HepG2 (cell line): ENCODE results near the gene ATP8A2. TPM values are rescaled to one million over a fixed set of nuclear protein-coding genes. Genes with fewer than 3 reads are reported as not detected.

ENCODE experiments used
- ATAC-seq: fragments of 200-7000 bp; cut with Tn5 transposase; 3 replicates; pipeline ENCODE4 v1.9.1; 2020; ENCODE audit warnings: mild to moderate bottlenecking, moderate library complexity
- BruUV-seq: library from RNA; stranded (reverse); fragments of 400-500 nt; replicated peaks from 2 replicates; lab custom pipeline; 2021; lab: Mats Ljungman, UMichigan
- CTCF ChIA-PET: fragments of 300-600 bp; formaldehyde crosslinking; extraction: SDS; loops from one replicate; lab custom pipeline; 2021; ENCODE audit warnings: low total read pairs, inconsistent platforms, low intra/inter-chr PET ratio; lab: Yijun Ruan, JAX
- POLR2A ChIA-PET: fragments of 350-600 bp; sonication (Branson Sonifier 250); formaldehyde crosslinking; loops from one replicate; lab custom pipeline; 2020; ENCODE audit warnings: antibody characterized with exemption, inconsistent platforms; lab: Yijun Ruan, JAX
- DNase-seq: peaks from one replicate; pipeline ENCODE4 v3.0.0-alpha.2; 2015; ENCODE audit warnings: low spot score
- FAIRE-seq: peaks from 3 replicates; lab custom pipeline; 2011; peaks lifted over from hg19 to GRCh38; lab: Jason Lieb, UNC
- H2AFZ ChIP-seq: one replicate; pipeline ENCODE4 v1.6.1; 2011; ENCODE audit warnings: low read length, inconsistent platforms
- H3K27ac ChIP-seq: fragments of 300-600 bp; 3 replicates; pipeline ENCODE4 v1.8.0; 2011; ENCODE audit warnings: mixed run types, mild to moderate bottlenecking, mixed read lengths, low read length, inconsistent platforms; ENCODE audit not compliant: insufficient read depth; ENCODE audit errors: extremely low read length
- H3K27me3 ChIP-seq, 2 experiments: fragments of 200-600 bp in 1 of 2; 2 replicates in 1 of 2; 3 replicates in 1 of 2; pipeline versions ENCODE4 v1.6.0 to v1.8.0; 2011; ENCODE audit warnings: low read length in 2 of 2, mild to moderate bottlenecking in 2 of 2, moderate library complexity in 2 of 2, inconsistent platforms in 1 of 2; ENCODE audit not compliant: insufficient read depth in 2 of 2, control insufficient read depth in 1 of 2
- H3K36me3 ChIP-seq, 2 experiments: fragments of 200-600 bp in 1 of 2; replicated peaks in 1 of 2; 2 replicates in 1 of 2; 3 replicates in 1 of 2; pipeline versions ENCODE4 v1.5.1 to v1.8.0; 2011; ENCODE audit warnings: low read length in 2 of 2, inconsistent platforms in 1 of 2; ENCODE audit not compliant: insufficient read depth in 2 of 2, control insufficient read depth in 1 of 2
- H3K4me1 ChIP-seq: 2 replicates; pipeline ENCODE4 v1.5.1; 2012; ENCODE audit warnings: low read length, inconsistent platforms; ENCODE audit not compliant: insufficient read depth
- H3K4me2 ChIP-seq: 2 replicates; pipeline ENCODE4 v1.6.0; 2011; ENCODE audit warnings: low read depth, low read length, inconsistent platforms
- H3K4me3 ChIP-seq, 3 experiments: fragments of 200-600 bp in 1 of 3; sonication (generic), shearing (Covaris generic) in 1 of 3; replicated peaks in 1 of 3; 2 replicates each; pipeline ENCODE4 v1.5.1; 2011 to 2016; ENCODE audit warnings: low read length in 3 of 3, inconsistent platforms in 2 of 3, low read depth in 2 of 3, mild to moderate bottlenecking in 2 of 3, control low read depth in 1 of 3, mixed read lengths in 1 of 3; ENCODE audit not compliant: insufficient read depth in 1 of 3
- H3K79me2 ChIP-seq: one replicate; pipeline ENCODE4 v1.6.1; 2011; ENCODE audit warnings: low read length, inconsistent platforms; ENCODE audit not compliant: insufficient read depth
- H3K9ac ChIP-seq: 2 replicates; pipeline ENCODE4 v1.6.0; 2011; ENCODE audit warnings: mild to moderate bottlenecking, low read depth, low read length, inconsistent platforms; ENCODE audit not compliant: insufficient read depth
- H3K9me3 ChIP-seq: 2 replicates; pipeline ENCODE4 v1.5.1; 2012; ENCODE audit warnings: mild to moderate bottlenecking, low read length
- H4K20me1 ChIP-seq: 2 replicates; pipeline ENCODE4 v1.6.0; 2011; ENCODE audit warnings: inconsistent platforms, mild to moderate bottlenecking, low read length, moderate library complexity; ENCODE audit not compliant: insufficient read depth
- BHLHE40 ChIP-seq: IDR thresholded peaks from 2 replicates; pipeline ENCODE4 v1.6.1; 2011; ENCODE audit warnings: low read length, improper control_type of control experiment
- FOXK2 ChIP-seq: fragments of 450-650 bp; IDR thresholded peaks from 2 replicates; pipeline ENCODE4 v1.6.1; 2016
- HHEX ChIP-seq: IDR thresholded peaks from 2 replicates; pipeline ENCODE4 v1.6.1; 2016; ENCODE audit warnings: control low read depth
- MED8 ChIP-seq: sonication (generic); formaldehyde crosslinking; IDR thresholded peaks from 2 replicates; pipeline ENCODE4 v1.8.1; 2023; ENCODE audit warnings: mild to moderate bottlenecking, missing genetic modification reagents; ENCODE audit not compliant: insufficient replicate concordance
- SOX5 ChIP-seq: IDR thresholded peaks from 2 replicates; pipeline ENCODE4 v1.6.1; 2016; ENCODE audit warnings: borderline replicate concordance
- WIZ ChIP-seq: sonication (generic); formaldehyde crosslinking; IDR thresholded peaks from 2 replicates; pipeline ENCODE4 v1.5.1; 2020; ENCODE audit warnings: mild to moderate bottlenecking, missing genetic modification reagents
- ZFAT ChIP-seq: sonication (generic); formaldehyde crosslinking; conservative IDR thresholded peaks from 2 replicates; pipeline ENCODE4 v1.8.1; 2023; ENCODE audit warnings: missing genetic modification reagents, inconsistent platforms
- ZNF30 ChIP-seq: sonication (generic); formaldehyde crosslinking; IDR thresholded peaks from 2 replicates; pipeline ENCODE4 v1.5.0; 2020; ENCODE audit warnings: mild to moderate bottlenecking, missing genetic modification reagents
- ZNF34 ChIP-seq: sonication (generic); formaldehyde crosslinking; IDR thresholded peaks from 2 replicates; pipeline ENCODE4 v1.4.0; 2020; ENCODE audit warnings: mild to moderate bottlenecking, missing genetic modification reagents, borderline replicate concordance
- ZNF44 ChIP-seq: sonication (generic); formaldehyde crosslinking; IDR thresholded peaks from 2 replicates; pipeline ENCODE4 v1.5.1; 2020; ENCODE audit warnings: mild to moderate bottlenecking, missing genetic modification reagents
- ZNF572 ChIP-seq: sonication (generic); formaldehyde crosslinking; IDR thresholded peaks from 2 replicates; pipeline ENCODE4 v1.5.1; 2020; ENCODE audit warnings: mild to moderate bottlenecking, missing genetic modification reagents
- ZNF75D ChIP-seq: sonication (generic); formaldehyde crosslinking; IDR thresholded peaks from 2 replicates; pipeline ENCODE4 v1.8.1; 2023; ENCODE audit warnings: missing genetic modification reagents, mild to moderate bottlenecking, borderline replicate concordance
- ZNF766 ChIP-seq: sonication (generic); formaldehyde crosslinking; IDR thresholded peaks from 2 replicates; pipeline ENCODE4 v1.5.0; 2020; ENCODE audit warnings: missing genetic modification reagents, borderline replicate concordance
- ZSCAN12 ChIP-seq: sonication (generic); formaldehyde crosslinking; IDR thresholded peaks from 2 replicates; pipeline ENCODE4 v1.9.0; 2021; ENCODE audit warnings: mild to moderate bottlenecking, missing genetic modification reagents
- ZXDC ChIP-seq: sonication (generic); formaldehyde crosslinking; IDR thresholded peaks from 2 replicates; pipeline ENCODE4 v1.5.0; 2020; ENCODE audit warnings: mild to moderate bottlenecking, missing genetic modification reagents
- WGBS: methylation state at CpG from one replicate; pipeline ENCODE4 v1.1.6; 2017; ENCODE audit warnings: low lambda C conversion rate; 5-methylcytosine and 5-hydroxymethylcytosine counted together
- in situ Hi-C: cut with HindIII; loops from 2 replicates; pipeline ENCODE4 v1.10.0; 2017; ENCODE audit warnings: low pct_unique_long_range_greater_than_20kb; ENCODE audit not compliant: extremely low pct_ligation_motif_present
- intact Hi-C: fragments of 100-400 bp; cut with micrococcal nuclease; formaldehyde crosslinking; loops from one replicate; pipeline ENCODE4 v1.10.0; 2022; ENCODE audit not compliant: unreplicated experiment
- polyA plus RNA-seq, 8 experiments: library from polyadenylated mRNA; depleted of rRNA in 3 of 8; stranded (reverse) in 7 of 8; unstranded in 1 of 8; fragments of >200 nt; fragmentation: Illumina TruSeq in 4 of 8; extraction: Trizol in 4 of 8; gene quantifications; 2 replicates each; pipeline versions ENCODE4 v1.2.1 to v1.2.3, GENCODE V29; 2011 to 2016; ENCODE audit warnings: low read depth in 4 of 8, missing spikeins in 1 of 8, mixed read lengths in 1 of 8; ENCODE audit not compliant: insufficient read depth in 1 of 8
- total RNA-seq, 5 experiments: library from RNA; depleted of rRNA; stranded (reverse); fragments of >200 nt; fragmentation: Illumina TruSeq; extraction: Trizol; gene quantifications; 2 replicates each; pipeline ENCODE4 v1.2.3, GENCODE V29; 2016; ENCODE audit warnings: low read depth in 1 of 5

Gene ATP8A2
- total and polyA plus RNA-seq, 2 of the 13 experiments (the other 11 are each of a cell fraction or from before 2014, with no cell fraction given), result 0.09 TPM; not detected in 1

- no peaks in the 10 kb centered on the region for H4K20me1 ChIP-seq
- WGBS, result 0% methylated on average over 4 of the region's 7 CpGs
- H3K27me3 ChIP-seq, result no peaks in the 10 kb centered on the region
- no peak overlapping the region for H3K27ac ChIP-seq
- TF ChIP-seq ZNF572 (CRISPR knock-in tag) (no peak), BHLHE40 (no peak), FOXK2 (no peak), ZNF75D (CRISPR knock-in tag) (no peak), SOX5 (CRISPR knock-in tag) (no peak), ZXDC (no peak), ZFAT (no peak), ZNF44 (CRISPR knock-in tag) (no peak), HHEX (CRISPR knock-in tag) (no peak), MED8 (CRISPR knock-in tag) (no peak), ZSCAN12 (CRISPR knock-in tag) (no peak), ZNF30 (CRISPR knock-in tag) (no peak), WIZ (no peak), ZNF766 (no peak), ZNF34 (CRISPR knock-in tag) (no peak)
- no peak overlapping the region for H3K4me3 ChIP-seq
- intact Hi-C loops (no loop called here), in situ Hi-C loops (no loop called here)
- no peaks in the 10 kb centered on the region for H3K36me3 ChIP-seq
- no peak for FAIRE-seq
- no peak for DNase-seq
- ChIA-PET CTCF (no interaction called here), POLR2A (no interaction called here)
- no peak for ATAC-seq
- H2AFZ ChIP-seq, result no peak overlapping the region
- H3K9ac ChIP-seq, result no peak overlapping the region
- no TSS peak for BruUV-seq
- H3K79me2 ChIP-seq, result no peaks in the 10 kb centered on the region
- no peaks in the 10 kb centered on the region for H3K4me1 ChIP-seq
- H3K9me3 ChIP-seq, result no peaks in the 10 kb centered on the region
- no peak overlapping the region for H3K4me2 ChIP-seq
These were observed 360.5 kb downstream of the ATP8A2 start for GRCh38 chr13:25732111-25732865.
